Hematopoietic multipotent progenitor cell treated with erythropoietin and hydrocortisone succinate and interleukin-3 and kit ligand, for 17 days (in vitro differentiated cells): Measurements from ENCODE around the gene NUDCD3.

Source experiments
- DNase-seq: peaks from one replicate; pipeline ENCODE4 v3.0.0-alpha.2; 2015; ENCODE audit warnings: low spot score

The NUDCD3 gene

GRCh38 chr7:44382459-44383265 lies 107.8 kb downstream of the NUDCD3 start:
- DNase-seq: no peak

DNA sequence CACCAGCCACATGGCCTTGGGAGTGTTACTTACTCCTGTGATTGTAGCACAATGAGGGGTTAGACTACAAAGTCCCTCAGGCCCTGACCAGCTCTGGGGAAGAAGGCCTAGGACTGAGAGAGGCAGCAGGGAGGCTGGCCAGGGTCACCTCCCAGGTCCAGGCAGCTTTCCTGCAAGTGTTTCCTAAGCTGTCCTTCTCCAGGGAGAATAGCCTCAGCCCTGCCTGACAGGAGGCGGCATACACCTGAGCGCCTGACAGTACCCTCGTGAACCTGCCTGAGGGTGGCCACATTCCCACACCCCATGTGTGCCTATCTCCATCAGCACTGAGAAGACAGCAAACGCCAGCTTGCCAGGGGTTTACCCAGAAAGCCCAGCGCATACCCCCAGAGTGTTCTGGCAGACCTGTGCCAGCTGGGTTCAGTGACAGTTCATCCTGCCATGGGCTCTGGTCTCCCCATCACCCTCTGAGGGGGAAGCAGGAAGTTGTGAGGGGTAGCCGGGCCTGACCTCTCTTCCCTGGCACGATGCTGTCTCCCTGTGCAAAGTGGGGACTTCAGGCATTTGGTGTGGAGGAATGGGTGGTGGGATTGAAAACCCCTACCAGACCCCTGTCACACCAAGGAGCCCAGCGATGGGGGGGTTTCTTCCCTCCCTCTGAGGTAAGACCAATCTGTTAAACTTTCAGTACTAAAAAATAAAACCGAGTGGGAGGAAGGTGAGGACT lies 108.8 kb downstream of the NUDCD3 start:
- no peak for DNase-seq

- no peak for DNase-seq
Observed at GRCh38 chr7:44380831-44381493, 109.5 kb downstream of the NUDCD3 start.

DNA sequence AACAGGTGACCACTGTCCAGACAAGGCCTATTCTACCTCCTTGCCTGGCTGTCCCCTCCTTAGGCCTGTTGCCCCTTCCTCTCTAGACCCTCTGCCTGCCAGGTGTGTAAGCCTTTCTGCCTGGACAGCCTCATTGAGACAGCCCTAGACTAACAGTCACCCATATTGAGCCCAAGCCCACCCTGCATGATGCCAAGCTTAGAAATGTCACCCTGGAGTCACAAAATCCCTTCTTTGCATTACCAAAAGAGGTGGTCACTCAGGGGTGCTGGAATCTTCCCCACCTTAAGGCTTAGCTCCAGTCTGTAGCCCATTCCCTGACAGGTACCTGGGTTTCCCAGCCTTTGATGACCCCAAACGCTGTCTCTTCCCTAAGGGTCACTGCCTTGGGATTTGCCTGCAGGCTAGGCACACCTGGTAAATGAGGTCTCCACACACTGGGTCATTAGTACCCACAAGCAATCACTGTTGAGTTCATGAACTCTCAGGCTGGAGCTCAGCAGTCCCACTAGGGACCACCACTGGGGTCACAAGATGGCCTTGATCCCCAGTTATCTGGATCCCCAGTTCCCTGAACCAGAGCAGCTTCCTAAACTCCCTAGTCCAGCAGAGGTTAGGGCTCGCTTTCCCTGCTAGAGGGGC lies 110.1 kb downstream of the NUDCD3 start:
- DNase-seq: no peak

- no peak for DNase-seq
Observed at GRCh38 chr7:44379366-44380188, 110.9 kb downstream of the NUDCD3 start.

GRCh38 chr7:44378744-44379143 lies 111.7 kb downstream of the NUDCD3 start:
- no peak for DNase-seq

DNA sequence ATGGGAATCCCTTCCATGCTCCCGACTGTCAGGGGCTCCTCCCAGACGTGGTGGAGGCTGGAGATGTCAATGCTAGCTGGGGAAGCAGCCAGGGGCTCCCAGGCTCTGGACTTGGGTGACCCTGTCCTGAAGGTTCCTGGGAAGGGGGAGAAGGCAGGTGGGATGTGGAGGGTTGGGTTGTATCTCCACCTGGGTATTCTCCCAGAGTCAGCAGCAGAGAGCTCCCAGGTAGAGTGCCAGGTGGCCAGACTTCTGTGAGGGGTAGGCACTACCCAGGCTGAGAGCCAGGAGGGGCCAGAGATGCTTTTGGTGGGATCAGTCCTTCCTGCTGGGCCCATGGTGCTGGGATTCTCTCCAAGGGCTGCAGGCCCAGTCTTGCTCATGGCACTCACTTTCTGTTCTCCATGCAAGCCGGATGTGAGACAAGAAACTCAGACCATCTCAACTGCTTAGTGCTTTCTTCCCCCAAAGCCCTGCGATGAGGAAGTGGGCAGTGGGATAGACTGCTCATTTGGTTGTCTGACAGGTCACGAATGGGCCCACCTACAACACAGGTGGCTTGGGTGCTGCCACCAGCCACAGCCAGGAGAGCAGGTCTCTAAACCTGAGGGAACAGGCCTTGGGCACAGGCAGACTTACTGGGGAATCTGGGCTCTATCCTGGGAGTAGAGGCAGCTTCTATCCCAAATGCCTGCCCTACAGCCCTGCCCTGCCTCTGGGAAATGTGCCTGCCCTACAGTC lies 112.6 kb downstream of the NUDCD3 start:
- DNase-seq: no peak

- no peak for DNase-seq
Observed at GRCh38 chr7:44377134-44377463, 113.4 kb downstream of the NUDCD3 start.

DNA sequence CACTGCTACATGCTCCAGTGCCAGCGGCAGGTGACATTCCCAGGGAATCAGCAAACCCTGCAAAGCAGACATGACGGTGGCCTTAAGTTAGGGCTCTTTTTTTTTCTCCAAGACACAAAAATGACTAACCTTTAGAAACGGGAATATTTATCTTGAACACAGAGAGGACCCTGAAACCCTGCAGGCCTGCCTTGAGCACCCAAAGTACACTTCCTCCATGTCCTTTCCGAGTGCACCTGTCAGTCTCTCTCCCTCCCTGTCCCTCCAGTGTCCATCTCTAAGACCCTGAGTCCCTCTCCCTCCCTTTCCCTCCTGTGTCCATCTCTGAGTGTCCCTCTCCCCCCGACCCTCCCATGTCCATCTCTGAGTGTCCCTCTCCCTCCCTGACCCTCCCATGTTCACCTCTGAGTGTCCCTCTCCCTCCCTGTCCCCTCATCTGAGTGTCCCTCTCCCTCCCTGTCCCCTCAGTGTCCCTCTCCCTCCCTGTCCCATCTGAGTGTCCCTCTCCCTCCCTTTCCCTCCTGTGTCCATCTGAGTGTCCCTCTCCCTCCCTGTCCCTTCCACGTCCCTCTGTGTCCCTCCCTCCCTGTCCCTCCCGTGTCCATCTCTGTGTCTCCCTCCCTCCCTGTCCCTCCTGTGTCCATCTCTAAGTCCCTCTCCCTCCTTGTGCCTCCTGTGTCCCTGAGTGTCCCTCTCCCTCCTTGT lies 113.9 kb downstream of the NUDCD3 start:
- no peak for DNase-seq

DNA sequence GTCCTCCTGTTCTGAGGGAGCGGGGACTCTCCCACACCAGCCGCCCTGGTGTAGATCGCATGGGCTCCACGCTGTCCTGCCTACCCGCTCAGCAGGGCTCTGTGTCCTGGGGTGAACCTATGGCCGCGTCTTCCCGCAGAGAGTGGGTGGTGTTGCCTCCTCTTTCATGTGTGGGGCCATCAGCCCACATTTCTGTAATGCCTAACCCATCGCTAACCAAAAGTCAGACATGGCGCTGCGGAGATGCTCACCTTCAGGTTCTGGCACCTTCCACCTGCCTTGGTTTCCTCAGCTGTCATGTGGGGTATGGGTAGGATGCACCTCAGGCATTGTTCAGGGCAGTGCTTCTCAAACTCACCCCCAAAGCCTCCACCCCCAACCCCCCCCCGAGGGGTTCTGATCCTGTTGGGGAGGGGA lies 114.5 kb downstream of the NUDCD3 start:
- DNase-seq: no peak

DNA sequence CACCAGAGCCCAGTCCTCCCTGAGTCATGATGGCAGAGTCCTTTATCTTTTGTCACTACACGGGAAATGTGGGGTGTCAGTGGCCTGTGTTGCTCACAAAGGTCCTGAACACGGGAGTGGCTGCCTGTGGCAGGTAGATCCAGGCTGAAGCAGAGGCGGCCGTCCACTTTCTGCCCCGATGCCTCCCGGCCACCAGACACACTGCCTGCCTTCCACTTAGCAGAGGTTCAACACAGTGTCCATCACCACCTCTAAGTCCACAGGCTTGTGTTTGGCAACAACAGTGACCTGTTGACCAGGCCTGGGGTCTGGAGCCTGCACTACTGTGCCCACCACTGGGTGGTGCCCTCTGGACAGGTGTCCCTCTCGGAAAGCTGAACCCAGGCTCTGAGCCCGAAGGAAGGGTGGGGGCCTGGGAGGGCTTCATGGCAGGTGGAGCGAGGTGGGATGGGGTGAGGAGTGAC lies 115.2 kb downstream of the NUDCD3 start:
- DNase-seq: no peak

- no peak for DNase-seq
Observed at GRCh38 chr7:44374007-44374763, 116.3 kb downstream of the NUDCD3 start.

DNA sequence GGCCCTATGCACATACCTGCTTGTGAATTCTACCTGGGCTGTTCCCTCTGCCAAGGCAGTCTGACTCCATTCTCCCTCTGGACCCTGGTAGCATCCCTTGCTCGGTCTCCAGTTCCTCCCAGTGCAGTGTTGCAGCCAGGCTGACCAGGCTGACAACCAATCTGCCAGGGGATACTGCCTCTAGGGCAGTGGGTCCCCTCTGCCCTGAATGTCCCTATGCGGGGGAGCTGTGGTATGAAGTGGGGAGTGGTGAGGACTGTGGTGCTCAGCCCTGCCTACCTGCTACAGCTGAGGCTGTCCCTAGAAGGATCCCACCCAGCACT lies 117.1 kb downstream of the NUDCD3 start:
- no peak for DNase-seq

DNA sequence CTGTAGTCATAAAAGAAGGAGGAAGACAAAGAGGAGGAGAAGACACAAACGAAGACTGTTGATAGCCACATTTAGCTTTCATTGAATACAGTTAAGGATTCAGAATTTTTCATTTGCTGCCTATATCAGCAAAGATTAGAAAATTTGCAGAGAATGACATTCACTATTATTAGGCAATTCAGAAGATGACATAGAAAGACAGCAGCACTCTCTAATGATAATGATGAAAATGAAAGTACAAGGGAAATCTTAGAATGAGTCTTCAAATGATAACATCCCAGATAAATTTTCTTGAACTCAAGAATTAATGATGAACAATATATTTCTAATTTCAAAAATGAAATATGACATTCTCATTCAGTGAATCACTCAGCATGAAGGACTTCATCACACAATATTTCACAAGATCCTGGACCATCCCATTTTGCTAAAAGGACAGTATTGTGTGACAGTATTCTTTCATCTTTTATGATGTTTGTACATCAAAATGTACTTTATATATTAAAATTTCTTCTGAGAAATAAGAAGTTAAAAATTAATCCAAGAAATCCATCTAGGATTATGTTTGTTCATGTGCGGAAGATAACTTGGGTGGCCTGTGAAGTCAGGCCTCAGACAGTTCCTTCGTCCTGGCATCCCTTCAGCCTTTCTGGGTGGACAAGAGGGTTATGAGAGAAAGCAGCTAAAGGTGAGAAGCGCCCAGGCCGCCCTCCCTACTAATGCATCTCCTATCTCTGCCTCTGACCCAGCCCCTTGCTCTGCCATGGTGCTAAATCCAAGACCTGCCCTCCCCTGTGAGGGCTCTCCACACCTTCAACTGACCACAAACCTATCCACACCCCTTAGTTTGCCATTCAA lies 117.7 kb downstream of the NUDCD3 start:
- DNase-seq: no peak

DNA sequence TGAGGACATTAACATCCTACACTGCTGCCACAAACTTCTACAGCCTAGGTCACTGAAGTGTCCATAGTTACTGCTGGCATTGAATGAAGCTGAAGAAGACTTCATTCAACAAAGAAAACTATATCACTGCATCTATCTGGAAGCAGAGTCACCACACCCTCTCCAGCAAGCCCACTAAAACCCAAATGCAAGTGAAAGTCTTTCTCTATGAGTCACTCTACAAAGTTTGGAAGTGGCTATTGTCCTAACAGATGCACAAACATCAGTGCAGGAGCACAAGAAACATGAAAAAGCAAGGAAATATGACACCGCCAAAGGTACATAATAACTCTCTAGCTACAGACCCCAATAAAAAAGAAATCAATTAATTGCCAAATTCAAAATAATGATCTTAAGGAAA lies 121.6 kb downstream of the NUDCD3 start:
- no peak for DNase-seq

DNA sequence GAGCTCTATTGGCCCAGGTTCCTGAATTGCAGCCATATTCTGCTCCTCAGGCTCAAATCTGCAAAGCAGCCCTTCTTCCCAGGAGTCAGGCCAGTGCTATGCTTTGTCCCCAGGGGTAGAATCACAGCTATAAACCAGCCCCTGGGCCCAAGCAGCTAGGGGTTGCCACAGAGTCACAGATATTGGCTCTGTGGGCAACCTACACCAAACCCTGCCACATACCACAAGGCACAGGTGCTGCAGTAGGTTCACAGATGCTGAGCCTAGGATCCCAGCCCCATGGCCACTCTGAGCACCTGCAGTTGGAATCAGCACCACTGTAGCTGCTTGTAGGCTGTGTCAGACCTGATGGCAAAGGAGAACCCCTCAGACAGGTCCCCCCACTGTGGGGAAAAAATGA lies 122.0 kb downstream of the NUDCD3 start:
- DNase-seq: no peak

- no peak for DNase-seq
Observed at GRCh38 chr7:44367475-44368043, 122.9 kb downstream of the NUDCD3 start.

DNA sequence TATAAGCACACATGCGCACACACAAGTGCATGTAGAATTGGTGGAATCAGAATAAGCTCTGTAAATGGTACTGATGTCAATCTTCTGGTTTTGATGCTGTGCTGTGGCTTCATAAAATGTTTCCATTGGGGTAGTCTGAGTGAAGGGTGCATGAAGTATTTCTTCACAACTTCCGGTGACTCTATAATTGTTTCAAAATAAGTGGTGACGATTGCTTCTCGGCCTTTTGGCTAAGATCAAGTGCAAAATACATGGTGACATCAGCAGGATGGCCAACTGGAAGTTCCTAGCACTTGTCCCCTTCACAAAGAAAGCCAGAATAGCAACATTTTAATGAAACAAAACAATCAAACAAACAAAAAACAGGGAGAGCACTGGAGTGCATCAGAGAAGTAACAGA lies 123.5 kb downstream of the NUDCD3 start:
- no peak for DNase-seq
